ENCODE measurements around the gene VTI1A. TPM values are rescaled to one million over a fixed set of nuclear protein-coding genes. Genes with fewer than 3 reads are reported as not detected.

Gene VTI1A
- total and polyA plus RNA-seq, 7 donors = 10.8 to 80.3 (median 36.8) TPM

GRCh38 chr10:112735041-112735695, 288.2 kb downstream of the VTI1A start:
- H3K4me1 ChIP-seq = peaks cover 0 to 16% (median 11%) of the 10 kb centered on the region in 4 donors
- H3K27me3 ChIP-seq = no peaks in the 10 kb centered on the region
- WGBS, 2 donors = 82 to 93% methylated on average over 4 of the region's 4 CpGs
- H3K36me3 ChIP-seq = no peaks in the 10 kb centered on the region
- DNase-seq = no peak
- TF ChIP-seq POLR2AphosphoS5 (IDR thresholded peaks at IDR 0.05) (no peak), POLR2A (IDR thresholded peaks at IDR 0.05) (no peak), EP300 (IDR thresholded peaks at IDR 0.05) (no peak)
- TF ChIP-seq, protein P1, sequence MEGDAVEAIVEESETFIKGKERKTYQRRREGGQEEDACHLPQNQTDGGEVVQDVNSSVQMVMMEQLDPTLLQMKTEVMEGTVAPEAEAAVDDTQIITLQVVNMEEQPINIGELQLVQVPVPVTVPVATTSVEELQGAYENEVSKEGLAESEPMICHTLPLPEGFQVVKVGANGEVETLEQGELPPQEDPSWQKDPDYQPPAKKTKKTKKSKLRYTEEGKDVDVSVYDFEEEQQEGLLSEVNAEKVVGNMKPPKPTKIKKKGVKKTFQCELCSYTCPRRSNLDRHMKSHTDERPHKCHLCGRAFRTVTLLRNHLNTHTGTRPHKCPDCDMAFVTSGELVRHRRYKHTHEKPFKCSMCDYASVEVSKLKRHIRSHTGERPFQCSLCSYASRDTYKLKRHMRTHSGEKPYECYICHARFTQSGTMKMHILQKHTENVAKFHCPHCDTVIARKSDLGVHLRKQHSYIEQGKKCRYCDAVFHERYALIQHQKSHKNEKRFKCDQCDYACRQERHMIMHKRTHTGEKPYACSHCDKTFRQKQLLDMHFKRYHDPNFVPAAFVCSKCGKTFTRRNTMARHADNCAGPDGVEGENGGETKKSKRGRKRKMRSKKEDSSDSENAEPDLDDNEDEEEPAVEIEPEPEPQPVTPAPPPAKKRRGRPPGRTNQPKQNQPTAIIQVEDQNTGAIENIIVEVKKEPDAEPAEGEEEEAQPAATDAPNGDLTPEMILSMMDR (IDR thresholded peaks at IDR 0.05) = no peak
- no peak overlapping the region for H3K27ac ChIP-seq
- H3K4me3 ChIP-seq = no peak overlapping the region
- intact Hi-C loops (cut with DNase I) = no loop called here
- H3K9me3 ChIP-seq = no peaks in the 10 kb centered on the region

DNA sequence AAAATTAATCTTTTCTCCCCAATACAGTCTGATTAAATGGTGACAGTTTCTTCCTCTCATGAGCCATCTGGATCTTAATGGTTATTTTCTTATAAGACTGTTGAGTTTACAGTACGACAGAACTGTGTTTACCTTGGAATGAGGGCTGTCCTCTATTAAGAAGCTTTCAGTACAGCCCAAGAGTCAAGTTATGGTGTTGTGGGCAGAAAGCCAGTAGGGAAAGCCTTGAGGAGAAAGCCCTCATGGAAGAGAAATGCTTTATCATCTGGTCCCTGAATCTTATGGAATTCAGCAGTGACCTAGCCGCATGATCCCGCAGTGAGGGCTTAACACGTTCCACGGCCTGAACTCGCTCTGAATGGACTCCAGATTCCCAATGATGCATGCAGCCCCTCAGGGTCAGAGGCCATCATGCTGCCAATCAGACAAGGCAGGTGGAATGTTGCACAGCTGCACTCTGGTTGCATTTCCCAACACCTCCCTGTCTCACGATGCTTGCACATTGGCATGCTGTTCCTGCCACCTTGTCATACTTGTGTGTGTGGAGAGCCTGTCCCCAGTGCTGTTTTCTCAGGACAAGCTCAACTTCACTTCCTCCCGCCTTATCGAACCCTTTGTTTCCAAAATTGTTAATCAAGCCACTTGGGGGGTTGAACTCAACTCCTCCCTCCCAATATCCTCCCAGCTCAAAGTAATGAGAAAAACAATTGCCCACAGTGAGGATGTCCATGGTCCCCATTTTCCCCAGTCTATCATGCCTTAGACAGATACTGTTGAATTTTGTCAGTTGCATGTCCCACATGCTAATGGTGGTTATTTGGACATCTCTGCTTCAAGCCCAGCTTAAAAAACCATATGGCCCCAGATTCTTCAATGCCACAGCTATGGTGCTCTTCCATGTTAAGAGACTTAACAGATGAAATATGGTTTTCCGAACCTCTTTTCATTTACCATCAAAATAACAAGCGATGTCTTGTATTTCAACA, 291.9 kb downstream of the VTI1A start:
- no peaks in the 10 kb centered on the region for H3K9me3 ChIP-seq
- DNase-seq = no peak
- H3K27me3 ChIP-seq = no peaks in the 10 kb centered on the region
- H3K36me3 ChIP-seq = no peaks in the 10 kb centered on the region
- TF ChIP-seq POLR2AphosphoS5 (IDR thresholded peaks at IDR 0.05) = no peak
- TF ChIP-seq, protein P1 (IDR thresholded peaks at IDR 0.05) = no peak
- TF ChIP-seq POLR2A (IDR thresholded peaks at IDR 0.05) = no peak
- TF ChIP-seq EP300 (IDR thresholded peaks at IDR 0.05) = no peak
- peaks cover 0 to 21% (median 9%) of the 10 kb centered on the region in 4 donors for H3K4me1 ChIP-seq
- WGBS, 2 donors = 80 to 81% methylated on average over 11 of the region's 11 CpGs
- no peak overlapping the region for H3K4me3 ChIP-seq
- H3K27ac ChIP-seq = no peak overlapping the region
- intact Hi-C loops (cut with DNase I) = no loop called here

DNA sequence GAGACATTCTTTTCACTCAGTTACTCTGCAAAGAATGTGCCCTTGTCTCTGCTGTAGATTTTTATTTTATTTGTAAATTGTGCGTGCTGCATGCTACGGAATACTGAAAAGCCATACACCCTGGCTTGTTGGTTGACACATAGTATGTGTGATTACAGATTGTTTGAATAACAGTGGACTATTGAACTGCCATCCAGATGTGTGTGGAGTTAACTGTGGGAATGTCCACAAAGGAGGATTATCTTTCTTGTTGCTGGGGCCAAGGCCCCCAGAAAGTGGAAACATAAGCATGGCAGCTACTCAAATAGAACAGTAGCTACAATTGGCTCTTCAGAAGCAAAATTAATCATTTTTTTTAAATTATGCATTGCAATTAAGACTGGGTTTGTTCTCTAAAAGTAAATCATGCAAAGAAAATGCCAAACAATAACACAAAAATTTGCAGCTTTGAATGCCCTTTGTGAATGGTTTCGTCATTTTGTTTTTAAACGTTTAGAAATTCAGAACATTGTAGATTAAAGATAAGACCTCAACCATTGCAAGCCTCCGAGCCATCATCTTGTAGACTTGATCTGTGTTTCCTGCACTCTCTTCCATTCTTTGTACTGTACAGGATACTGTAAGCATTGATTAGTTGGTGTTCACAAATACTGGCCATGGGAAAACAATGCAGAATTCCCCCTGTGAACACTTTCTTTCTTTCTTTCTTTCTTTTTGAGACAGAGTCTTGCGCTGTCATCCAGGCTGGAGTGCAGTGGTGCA, 292.8 kb downstream of the VTI1A start:
- H3K36me3 ChIP-seq = no peaks in the 10 kb centered on the region
- WGBS, 2 donors = 42 to 71% methylated on average over 5 to 6 of the region's 6 CpGs
- H3K9me3 ChIP-seq = no peaks in the 10 kb centered on the region
- no peak for DNase-seq
- intact Hi-C loops (cut with DNase I) = no loop called here
- no peak overlapping the region for H3K4me3 ChIP-seq
- H3K27me3 ChIP-seq = no peaks in the 10 kb centered on the region
- peaks cover 0 to 21% (median 9%) of the 10 kb centered on the region in 4 donors for H3K4me1 ChIP-seq
- TF ChIP-seq, protein P1 (IDR thresholded peaks at IDR 0.05) = no peak
- no peak overlapping the region for H3K27ac ChIP-seq

GRCh38 chr10:112741830-112742402, 294.9 kb downstream of the VTI1A start:
- Histone ChIP-seq H3K4me3 (no peak overlapping the region), H3K9me3 (no peaks in the 10 kb centered on the region), H3K36me3 (no peaks in the 10 kb centered on the region), H3K27me3 (no peaks in the 10 kb centered on the region), H3K4me1 (peaks cover 0 to 21% (median 9%) of the 10 kb centered on the region in 4 donors), H3K27ac (no peak overlapping the region)
- TF ChIP-seq POLR2AphosphoS5 (IDR thresholded peaks at IDR 0.05) (no peak), POLR2A (IDR thresholded peaks at IDR 0.05) (no peak), EP300 (IDR thresholded peaks at IDR 0.05) (no peak)
- TF ChIP-seq, protein P1 (IDR thresholded peaks at IDR 0.05) = no peak
- 18 to 44% methylated on average over 3 of the region's 3 CpGs for WGBS, 2 donors
- intact Hi-C loops (cut with DNase I) = no loop called here
- DNase-seq = no peak

Measured in sigmoid colon (tissue), 7 donors.